ENCODE data around the gene NELFB.

NELFB gene

DNA sequence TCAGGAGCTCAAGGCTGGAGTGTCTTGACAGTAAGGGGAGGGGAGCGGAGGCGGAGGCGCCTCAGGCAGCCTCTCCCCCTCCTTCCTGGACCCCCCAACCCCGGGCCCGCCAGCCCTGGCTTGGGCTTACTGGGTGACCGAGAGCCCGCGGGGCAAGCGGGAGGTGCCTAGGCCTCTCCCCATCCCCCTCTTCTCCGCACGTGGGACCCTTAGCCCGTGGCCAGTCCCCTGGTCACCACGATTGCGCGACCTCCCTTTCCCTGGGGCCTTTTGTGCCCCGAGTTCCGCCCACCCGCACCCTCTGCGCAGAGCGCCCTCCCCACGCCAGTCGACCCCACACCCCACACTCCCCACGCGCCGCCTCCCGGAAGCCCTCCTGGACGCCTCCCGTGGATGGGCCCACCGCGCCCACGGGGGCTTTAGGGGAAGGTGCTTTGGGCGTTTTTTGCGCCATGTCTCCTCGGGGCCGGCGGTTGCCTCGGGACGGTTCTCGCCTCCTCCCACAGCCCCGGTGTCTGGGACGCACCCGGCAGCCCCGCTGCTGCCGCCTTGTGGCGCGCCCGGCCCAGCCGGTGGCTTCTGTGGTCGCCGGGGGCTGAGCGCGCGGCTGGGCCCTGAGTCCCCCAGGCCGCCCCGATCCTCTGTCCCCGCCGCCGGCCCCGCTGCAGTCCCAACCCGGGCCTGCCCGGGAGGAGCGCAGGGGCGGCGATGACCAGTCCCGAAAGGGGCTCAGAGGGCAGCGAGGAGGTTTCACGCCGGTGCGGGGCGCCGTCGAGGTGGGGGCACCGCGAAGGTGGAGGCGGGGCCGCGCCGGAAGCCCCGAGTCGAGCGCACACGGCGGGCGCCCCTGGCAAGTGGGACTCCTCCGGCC lies 25.6 kb downstream of the NELFB start:
- DNase-seq (ENCODE audit: extremely low read depth in 1 of 2, low read depth in 1 of 2) = no peak

DNA sequence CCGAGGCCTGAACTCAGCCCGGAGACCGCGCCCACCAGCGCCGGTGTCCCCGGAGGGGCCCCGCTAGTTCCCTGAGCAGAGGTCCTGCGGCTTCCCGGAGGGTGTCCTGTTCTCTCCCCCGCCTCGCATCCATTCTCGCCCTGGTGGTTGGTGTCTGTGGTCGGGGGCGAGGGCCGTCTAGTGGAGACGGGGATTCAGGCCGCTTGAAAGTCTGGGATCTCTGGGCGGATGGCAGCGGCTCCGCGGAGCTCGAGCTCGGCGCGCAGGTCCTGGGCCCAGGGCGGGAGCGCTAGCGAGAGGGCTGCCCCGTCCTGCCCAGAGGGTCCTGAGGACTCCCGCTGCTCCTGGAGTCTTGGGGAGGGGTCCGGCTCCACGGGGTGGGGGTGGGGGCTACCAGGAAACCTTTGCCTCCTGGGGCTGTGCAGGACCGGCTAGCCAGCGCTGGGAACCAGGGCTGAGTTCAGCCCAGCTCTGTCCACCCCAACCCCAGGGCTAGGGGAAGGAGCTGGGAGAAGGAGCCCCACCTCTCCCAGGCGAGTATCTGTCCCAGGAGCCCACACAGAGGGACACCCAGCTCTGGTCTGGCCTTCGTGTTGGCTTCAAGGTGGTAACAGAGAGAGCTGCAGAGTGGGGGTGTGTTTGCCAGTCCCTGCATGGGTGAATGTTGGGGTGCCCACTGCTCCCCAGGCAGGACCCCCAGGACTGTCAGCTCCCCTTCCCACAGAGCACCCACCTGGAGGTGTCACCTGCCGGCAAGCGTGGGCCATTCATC lies 26.4 kb downstream of the NELFB start:
- DNase-seq (ENCODE audit: extremely low read depth in 1 of 2, low read depth in 1 of 2) = no peak

DNA sequence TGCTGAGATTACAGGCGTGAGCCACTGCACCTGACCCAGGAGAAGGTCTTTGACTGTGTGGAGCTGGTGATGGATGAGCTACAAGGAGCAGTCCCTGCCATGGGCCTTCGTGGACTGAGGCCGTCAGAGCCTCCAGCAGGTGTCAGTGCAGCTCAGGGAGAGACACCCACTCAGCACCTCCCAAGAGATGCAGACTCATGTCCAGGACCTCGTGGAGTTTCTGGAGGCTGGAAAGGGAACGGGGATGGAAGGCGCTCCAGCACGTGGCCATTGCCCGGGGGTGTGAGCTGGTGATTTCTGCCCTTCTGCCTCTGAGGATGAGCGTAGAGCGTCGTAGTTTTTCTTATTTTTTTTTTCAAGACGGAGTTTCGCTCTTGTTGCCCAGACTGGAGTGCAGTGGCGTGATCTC lies 31.9 kb downstream of the NELFB start:
- no peak for DNase-seq (ENCODE audit: extremely low read depth in 1 of 2, low read depth in 1 of 2)

DNA sequence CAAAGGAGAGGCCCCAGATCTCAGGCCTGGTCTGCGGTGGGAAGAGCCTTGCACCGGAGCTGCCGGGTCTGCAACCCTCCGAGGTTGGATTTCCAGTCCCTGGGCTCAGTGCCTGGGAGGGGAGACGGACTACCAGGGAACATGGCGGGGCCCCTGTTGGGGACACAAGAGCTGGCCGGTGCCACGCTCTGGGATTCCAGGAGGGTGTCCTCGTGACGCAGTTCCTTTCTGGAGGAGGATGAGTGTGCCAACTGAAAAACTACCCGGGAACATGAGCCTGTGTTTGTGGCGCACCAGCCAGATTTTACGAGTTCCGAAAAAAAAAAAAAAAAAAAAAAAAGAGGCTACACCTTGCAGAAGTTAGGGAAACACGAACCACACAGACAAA lies 38.0 kb downstream of the NELFB start:
- DNase-seq (ENCODE audit: extremely low read depth in 1 of 2, low read depth in 1 of 2) = no peak

DNA sequence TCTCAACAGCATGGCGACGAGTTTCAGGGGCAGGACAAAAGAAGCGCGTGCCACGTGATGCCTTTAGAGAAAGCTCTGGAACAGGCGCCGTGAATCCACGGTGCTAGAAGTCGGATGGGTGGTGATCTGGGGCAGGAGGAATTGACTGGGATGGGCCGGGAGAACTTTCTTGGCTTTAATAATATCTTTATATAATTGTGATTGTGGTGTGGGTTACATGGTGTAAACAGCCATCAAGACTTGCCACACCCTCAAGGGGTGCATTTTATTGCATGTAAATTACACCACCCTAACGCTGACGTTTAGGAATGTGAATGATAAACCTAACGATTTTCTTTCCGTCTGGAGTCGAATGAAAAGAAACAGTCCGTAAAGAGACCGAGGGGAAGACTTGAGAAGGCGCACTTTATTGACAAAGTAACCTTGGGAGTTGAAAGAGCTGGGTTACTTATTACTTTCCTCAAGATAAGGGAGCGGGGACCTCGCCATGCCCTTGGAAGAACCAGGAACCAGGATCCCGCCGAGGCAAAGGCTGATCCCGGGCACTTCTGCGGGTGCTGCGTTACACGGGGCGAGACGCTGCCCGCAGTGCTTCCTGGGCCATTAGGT lies 38.5 kb downstream of the NELFB start:
- no peak for DNase-seq (ENCODE audit: extremely low read depth in 1 of 2, low read depth in 1 of 2)

DNA sequence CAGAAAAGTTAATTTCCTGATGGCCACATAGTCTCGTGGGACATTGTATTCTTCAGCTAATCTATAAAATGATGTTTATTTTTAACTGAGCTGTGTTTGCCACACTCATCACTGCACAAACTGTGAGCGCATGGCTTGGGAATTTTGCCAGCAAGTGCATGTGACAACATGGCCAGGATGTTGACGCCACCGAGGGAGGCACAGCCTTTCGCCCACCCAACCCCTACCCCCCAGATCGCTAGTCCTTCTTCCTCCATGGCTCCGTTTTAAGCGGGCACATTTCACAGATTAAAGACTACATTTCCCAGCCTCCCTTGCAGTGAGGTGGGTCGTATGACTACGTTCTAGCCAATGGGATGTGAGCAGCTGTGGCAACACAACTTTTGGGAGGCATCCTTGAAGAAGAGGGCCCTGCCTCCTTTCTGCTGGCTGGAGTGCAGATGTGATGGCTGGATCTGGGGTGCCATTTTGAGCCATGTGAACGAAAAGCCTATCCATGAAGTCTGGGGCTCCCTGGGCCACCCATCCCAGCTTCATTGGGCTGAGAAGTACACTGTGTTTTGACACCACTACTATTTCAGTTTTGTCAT lies 39.1 kb downstream of the NELFB start:
- DNase-seq (ENCODE audit: extremely low read depth in 1 of 2, low read depth in 1 of 2) = no peak

DNA sequence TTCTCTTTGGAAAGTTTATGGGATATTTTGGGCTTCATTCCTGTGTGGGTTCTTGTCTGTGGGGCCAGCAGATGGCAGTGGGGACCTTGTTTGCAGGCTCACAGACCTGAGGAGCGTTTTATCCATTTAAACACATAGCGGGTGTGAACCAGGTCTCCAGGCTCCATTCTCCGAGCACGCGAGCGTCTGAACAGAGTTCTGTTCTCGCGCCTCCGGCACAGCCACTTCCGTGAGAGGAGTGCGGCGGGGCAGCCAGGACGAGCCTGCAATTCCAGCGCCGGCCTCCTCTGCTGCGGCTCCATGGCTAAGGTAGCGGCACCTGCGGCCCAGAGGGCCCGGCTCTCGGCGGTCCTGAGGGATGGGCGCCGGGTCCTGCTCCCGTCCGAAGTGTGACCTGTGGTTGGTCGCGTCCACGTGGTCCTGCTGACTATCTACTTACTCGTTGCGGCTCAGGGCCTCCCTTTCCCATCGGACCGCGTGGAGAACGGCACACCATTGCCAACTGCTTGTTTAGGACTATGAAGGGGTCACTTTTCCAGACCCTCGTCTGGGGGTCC lies 39.6 kb downstream of the NELFB start:
- no peak for DNase-seq (ENCODE audit: extremely low read depth in 1 of 2, low read depth in 1 of 2)

DNA sequence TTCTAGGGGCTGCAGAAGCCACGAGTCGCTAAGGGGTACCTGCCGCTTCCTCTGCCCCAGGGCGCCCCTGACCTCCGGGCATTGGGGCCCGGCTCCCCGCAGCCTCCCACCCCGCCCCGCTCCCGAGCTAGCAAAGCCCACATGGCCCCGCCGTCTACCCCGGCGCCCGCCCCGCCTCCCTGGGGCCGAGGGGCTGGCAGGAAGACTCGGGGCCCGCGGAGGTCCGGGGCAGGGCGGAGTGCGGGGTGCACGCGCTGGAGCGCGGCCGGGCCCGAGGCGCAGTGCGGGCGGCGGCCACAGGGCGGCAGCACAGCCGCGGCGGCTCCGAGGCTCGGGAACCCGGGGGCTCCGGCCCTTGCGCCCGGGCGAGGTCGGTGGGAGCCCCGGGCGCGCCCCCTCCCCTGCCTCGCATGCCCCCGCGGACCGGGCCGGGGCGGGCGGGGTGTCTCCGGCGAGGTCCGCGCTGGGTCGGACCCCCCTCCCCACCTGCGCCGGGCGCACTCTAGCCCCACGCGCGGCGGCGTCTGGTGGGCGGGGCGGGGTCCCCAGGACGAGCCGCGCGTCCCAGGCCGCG lies 40.2 kb downstream of the NELFB start:
- DNase-seq (ENCODE audit: extremely low read depth in 1 of 2, low read depth in 1 of 2) = no peak

DNA sequence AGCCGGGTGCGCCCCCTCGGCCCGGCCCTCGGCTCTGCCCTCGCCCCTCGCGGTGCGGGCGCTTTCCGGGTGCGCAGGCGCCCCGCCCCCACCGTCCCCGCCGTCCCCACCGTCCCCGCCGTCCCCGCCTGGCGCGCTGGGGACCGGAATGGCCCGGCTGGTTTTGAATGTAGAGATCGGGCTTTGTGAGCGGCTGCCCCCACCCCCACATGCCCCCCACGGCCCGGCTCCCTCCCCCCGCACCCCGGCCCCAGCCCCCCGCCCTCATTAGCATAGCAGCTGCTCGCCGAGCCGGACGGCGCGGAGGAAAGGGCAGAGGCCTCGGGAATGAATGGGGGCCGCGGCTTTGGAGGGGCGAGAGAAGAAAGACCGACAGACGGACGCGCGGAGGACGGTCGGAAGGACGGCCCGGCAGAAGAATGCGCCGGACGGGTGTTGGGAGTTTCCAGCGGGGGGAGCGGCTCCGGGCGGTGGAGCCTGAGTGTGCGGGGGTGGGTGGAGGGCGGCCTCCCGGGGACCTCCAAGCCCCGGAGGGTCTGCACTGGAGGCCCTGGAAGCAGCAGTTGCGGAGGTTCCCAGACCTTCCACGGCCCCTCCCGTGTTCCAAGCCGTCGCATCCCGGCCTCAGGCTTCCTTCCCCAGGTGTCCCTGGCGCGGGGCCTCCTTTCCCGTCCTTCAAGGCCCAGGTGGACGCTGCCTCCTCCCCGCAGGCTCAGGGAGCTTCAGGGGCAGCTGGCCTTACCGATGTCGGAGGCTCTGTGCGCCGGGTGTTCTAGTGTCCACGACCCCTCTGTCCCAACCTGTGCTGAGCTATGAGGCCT lies 40.9 kb downstream of the NELFB start:
- no peak for DNase-seq (ENCODE audit: extremely low read depth in 1 of 2, low read depth in 1 of 2)

DNA sequence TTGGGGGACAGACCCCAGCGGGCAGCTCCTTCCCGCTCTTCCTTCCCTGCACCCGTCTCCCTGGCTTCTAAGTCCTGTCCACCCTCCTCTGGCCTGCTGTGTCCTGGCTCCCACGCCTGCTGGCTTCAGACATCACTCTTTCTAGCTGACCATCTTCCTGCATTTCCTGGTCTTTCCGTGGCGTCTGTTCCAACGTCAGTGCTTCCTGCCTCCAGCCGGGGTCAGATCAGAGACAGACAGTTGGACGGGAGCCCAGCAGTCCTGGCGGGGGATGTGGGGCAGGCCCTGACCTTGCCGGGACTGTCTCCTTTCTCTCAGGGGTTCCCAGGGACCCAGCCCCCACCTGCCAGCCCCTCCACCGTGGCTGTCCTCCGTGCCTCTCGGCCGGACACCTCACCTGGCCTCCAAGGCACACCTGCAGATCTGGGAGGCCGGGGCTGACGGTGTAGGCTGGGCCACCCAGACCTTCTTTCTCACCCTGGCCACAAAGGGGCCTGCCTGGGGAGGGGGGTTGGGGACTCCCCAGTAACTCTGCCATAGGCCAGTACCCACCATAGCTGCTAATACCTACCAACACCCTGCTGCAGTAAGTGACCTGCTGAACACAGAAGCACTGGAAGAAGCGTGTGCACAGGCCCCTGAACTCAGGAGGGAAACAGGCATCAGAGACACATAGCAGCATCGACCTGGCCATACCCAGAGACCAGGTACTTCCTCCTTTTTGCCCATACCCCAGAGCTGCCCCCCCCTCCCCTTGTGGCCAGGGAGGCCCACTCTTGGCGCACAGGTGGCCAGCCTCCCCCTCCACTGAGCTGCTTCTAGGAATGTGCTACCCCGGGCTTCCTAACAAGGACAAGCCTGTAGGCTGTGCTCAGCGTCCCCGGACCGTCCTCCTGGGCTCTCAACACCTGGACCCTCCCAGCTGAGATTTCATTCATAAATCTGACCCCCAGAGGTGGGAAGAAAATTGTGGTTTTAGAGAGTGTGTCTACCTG lies 41.8 kb downstream of the NELFB start:
- no peak for DNase-seq (ENCODE audit: extremely low read depth in 1 of 2, low read depth in 1 of 2)

DNA sequence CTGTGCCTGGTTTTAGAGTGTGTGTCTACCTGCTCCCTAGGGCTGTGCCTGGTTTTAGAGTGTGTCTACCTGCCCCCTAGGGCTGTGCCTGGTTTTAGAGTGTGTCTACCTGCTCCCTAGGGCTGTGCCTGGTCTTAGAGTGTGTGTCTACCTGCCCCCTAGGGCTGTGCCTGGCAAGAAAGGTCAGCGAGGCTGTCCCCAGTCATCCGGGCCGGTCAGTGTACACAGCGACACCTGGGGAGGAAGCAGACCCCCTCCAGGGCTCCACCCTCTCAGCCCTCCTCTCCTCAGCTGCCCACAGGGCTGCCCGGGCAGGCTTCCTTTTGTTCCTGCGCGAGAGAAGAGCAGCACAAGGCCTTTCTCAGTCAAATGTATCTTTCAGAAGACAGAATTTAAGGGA lies 42.8 kb downstream of the NELFB start:
- DNase-seq (ENCODE audit: extremely low read depth in 1 of 2, low read depth in 1 of 2) = no peak

DNA sequence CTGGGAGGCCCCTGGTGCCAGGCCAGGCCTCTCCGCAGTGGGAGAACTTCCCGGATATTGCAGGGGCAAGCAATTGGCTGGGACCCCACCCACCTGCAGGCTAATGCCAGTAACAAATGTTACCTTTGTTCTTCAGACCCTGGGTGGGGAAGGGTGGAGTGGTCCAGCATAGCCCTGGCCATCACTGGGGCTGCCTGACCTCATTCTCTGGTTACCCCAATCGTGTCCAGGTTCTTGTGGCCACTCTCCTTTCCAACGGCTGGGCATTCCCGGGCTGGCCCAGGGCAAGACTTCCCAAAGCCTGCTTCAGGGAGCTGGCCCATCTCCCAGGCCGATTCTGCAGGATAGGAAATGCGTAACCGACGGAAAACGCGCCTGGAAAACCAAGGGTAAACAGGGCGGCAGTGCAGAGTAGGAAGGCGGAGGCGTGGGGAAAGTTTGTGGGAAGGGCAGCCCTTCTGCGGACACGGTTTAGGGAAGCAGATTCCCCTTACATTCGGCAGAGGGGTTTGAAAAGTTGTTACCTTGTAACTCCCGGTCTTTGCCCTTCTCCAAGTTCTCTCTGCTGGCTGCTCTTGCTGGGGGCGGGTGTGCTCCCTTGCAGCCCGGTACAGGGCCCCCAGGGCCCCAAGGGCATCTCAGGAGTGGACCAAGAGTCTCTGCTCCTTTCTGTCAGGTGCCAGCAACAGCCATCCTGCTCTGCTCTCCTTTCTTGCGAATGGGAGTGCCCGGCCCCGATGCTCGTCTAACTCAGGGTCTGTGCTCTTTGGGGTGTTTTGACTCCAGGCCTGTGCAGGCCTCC lies 43.5 kb downstream of the NELFB start:
- no peak for DNase-seq (ENCODE audit: extremely low read depth in 1 of 2, low read depth in 1 of 2)

DNA sequence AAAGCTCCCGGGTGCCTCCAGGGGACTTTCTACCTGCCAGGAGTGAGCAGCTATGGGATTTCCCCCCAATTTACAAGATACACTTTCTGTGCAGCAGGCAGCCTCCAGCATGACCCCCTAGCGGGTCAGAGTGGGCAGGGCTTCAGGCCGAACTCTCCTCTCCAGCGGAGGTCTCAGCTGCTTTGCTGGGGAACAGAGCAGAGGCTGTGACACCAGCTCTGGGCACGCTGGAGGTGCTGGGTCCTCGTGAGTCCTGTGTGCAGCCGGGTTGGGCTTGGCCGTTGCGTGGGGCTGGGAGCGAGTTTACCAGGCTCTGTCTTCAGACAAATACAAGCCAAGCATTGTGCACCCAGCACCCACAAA lies 44.1 kb downstream of the NELFB start:
- no peak for DNase-seq (ENCODE audit: extremely low read depth in 1 of 2, low read depth in 1 of 2)

DNA sequence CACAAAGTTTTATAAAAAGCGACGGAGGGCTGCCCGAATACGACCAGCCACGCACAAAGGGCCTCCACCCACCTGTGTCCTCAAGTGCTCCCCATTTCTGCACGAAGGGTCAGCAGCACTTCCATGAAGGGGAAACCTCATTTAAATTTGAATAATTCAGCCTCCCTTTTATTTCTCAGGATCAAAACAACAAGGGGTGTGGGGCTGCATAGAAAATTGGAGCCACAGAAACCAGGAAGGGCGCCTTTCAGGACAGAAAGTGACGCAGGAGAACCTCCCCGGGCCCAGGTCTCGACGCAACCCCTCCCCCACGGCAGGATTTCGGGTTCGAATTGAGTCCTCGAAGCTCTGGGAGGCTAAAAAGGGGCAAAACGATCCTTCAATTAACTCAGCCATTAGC lies 44.8 kb downstream of the NELFB start:
- DNase-seq (ENCODE audit: extremely low read depth in 1 of 2, low read depth in 1 of 2) = no peak

DNA sequence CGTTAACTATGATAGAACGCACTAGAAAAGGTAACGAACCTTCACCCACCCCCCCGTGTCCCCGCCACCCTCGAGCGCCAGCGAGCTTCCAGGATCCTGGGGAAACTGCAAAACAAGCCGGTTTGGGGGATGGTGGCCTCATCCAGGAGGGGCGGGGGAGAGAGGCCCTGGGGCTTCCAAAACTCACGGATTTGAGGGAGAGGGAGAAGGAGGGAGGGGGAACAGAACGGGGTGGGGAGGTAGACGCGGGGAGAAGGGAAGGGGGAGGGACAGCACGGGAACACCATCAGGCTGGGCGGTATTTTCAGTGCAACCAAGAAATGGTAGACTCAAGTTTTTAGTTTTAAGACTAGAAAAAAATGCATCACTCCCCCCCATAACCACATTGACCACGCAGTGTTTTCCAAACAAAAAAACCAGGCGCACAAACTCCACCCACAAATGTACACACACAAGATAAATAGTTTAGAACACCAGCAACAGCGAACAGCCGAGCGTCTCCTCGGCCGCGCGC lies 45.5 kb downstream of the NELFB start:
- no peak for DNase-seq (ENCODE audit: extremely low read depth in 1 of 2, low read depth in 1 of 2)

DNA sequence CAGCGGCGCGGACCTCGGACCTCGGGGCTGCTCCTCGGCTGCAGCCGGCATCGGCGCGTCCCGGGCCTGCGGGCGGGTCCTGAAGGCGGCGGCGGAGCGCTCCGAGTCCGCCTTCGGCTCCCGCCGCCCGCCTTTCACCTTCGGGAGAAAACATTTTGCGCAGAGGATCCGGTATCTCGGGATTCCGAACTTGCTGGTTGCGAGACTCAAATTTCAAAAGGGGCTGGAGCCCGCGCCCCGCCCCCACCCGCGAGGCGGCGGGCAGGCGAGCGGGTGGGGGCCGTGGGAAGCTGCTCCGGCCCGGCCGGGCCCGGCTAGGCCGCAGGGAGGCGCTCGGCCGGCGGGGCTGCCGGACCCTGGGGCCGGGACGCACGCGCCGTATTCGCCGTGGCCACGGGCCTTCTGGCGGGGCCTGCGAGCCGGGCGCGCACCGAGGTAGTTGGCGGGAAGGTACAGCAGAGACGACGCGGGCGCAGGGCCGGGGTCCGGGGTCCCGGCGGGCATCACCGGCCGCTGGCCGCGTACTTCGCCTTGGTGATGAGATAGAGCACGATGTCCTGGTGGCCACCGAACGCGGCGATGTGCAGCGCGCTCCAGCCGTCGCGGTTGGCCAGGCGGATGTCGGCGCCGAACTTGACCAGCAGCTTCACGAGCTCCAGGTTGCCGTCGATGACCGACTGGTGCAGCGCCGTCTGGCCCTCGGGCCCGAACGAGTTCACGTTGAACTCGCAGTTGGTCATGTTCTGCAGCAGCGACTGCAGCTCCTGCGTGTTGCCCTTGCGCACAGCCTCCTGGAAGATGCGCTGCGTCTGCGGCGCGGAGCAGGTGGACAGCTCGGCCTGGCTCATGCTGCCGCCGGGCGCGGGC lies 46.2 kb downstream of the NELFB start:
- no peak for DNase-seq (ENCODE audit: extremely low read depth in 1 of 2, low read depth in 1 of 2)

DNA sequence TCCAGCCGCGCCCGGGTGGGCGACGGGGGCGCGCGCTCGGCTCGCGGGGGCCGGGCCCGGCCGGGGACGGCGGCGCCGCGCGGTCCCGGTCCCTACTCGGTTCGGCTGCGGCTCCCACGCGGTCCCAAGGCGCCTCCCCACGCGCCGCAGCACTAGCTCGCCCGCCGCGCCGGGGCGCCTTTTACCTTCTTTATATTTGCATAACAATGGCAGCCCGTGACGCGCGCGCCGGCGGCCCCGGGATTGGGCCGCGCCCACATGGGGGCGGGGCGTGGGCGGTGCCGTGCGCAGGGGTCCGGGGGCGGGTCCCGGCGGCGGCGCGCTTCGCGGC lies 47.0 kb downstream of the NELFB start, which contains the start of gene NRARP:
Gene NRARP (minus strand): TSS at position 154 of the 331 bp plus-strand sequence. CDS start 343 bp downstream, outside the sequence.
- DNase-seq (ENCODE audit: extremely low read depth in 1 of 2, low read depth in 1 of 2) = peak; percentile 77 to 80
